CD4-positive, CD25-positive, alpha-beta regulatory T cell (primary cell): ENCODE measurements around the gene TGM2. TPM values are rescaled to one million over a fixed set of nuclear protein-coding genes. Genes with fewer than 3 reads are reported as not detected.

Experiments
- ATAC-seq, 2 donors: fragments of 150-1000 bp; cut with Tn5 transposase; one replicate each; pipeline ENCODE4 v1.10.0; 2021; ENCODE audit warnings: low read depth in 2 of 2, moderate number of reproducible peaks in 2 of 2, moderate library complexity in 1 of 2
- DNase-seq, 3 donors: peaks; one replicate each; pipeline versions ENCODE4 v3.0.0 to v3.0.0-alpha.2; 2012 to 2022; ENCODE audit warnings: mixed read lengths in 1 of 3
- H3K27ac ChIP-seq: one replicate; pipeline ENCODE4 v1.7.0; 2013; ENCODE audit warnings: mild to moderate bottlenecking, low read length; ENCODE audit not compliant: insufficient read depth, poor library complexity, severe bottlenecking
- H3K27me3 ChIP-seq: one replicate; pipeline ENCODE4 v1.7.0; 2013; ENCODE audit warnings: low read length; ENCODE audit not compliant: control insufficient read depth, insufficient read depth
- H3K36me3 ChIP-seq: one replicate; pipeline ENCODE4 v1.7.0; 2013; ENCODE audit warnings: mild to moderate bottlenecking, low read length, moderate library complexity; ENCODE audit not compliant: control insufficient read depth, insufficient read depth
- H3K4me1 ChIP-seq: 2 replicates; pipeline ENCODE4 v1.7.0; 2013; ENCODE audit warnings: mild to moderate bottlenecking, low read length; ENCODE audit not compliant: insufficient read depth, control insufficient read depth, poor library complexity, severe bottlenecking
- H3K4me3 ChIP-seq: one replicate; pipeline ENCODE4 v1.7.0; 2013; ENCODE audit warnings: low read depth, mild to moderate bottlenecking, low read length, moderate library complexity
- H3K9me3 ChIP-seq, 2 experiments: 1 replicate in 1 of 2; 2 replicates in 1 of 2; pipeline ENCODE4 v1.7.0; 2013; ENCODE audit warnings: low read length in 2 of 2, mild to moderate bottlenecking in 1 of 2, moderate library complexity in 1 of 2; ENCODE audit not compliant: control insufficient read depth in 2 of 2
- H3K27ac Mint-ChIP-seq, 3 donors: one replicate each; pipeline ENCODE4 v1.8.0; 2020 to 2022; ENCODE audit warnings: mild to moderate bottlenecking in 3 of 3, mixed read lengths in 3 of 3, moderate library complexity in 2 of 3
- H3K27me3 Mint-ChIP-seq: one replicate; pipeline ENCODE4 v1.8.0; 2022; ENCODE audit warnings: mild to moderate bottlenecking, mixed read lengths
- H3K36me3 Mint-ChIP-seq: one replicate; pipeline ENCODE4 v1.8.0; 2020; ENCODE audit warnings: mixed read lengths
- H3K4me1 Mint-ChIP-seq, 4 donors: one replicate each; pipeline ENCODE4 v1.8.0; 2020 to 2022; ENCODE audit warnings: mixed read lengths in 4 of 4, mild to moderate bottlenecking in 1 of 4
- H3K4me3 Mint-ChIP-seq, 4 donors: one replicate each; pipeline ENCODE4 v1.8.0; 2020 to 2022; ENCODE audit warnings: mild to moderate bottlenecking in 4 of 4, mixed read lengths in 4 of 4, moderate library complexity in 3 of 4
- H3K9me3 Mint-ChIP-seq, 7 donors: one replicate each; pipeline ENCODE4 v1.8.0; 2020 to 2022; ENCODE audit warnings: mixed read lengths in 7 of 7, mild to moderate bottlenecking in 3 of 7, moderate library complexity in 2 of 7
- polyA plus RNA-seq, 4 donors: library from polyadenylated mRNA; unstranded; fragments of 300-500 nt; fragmentation: Illumina TruSeq; gene quantifications; one replicate each; pipeline ENCODE4 v1.2.3, GENCODE V29; 2021
- total RNA-seq: library from RNA; stranded (reverse); gene quantifications from one replicate; pipeline ENCODE4 v1.2.3, GENCODE V29; 2022

TGM2 gene
- total and polyA plus RNA-seq, 5 donors from 2014 or later: 0.13 TPM; not detected in 4

DNA sequence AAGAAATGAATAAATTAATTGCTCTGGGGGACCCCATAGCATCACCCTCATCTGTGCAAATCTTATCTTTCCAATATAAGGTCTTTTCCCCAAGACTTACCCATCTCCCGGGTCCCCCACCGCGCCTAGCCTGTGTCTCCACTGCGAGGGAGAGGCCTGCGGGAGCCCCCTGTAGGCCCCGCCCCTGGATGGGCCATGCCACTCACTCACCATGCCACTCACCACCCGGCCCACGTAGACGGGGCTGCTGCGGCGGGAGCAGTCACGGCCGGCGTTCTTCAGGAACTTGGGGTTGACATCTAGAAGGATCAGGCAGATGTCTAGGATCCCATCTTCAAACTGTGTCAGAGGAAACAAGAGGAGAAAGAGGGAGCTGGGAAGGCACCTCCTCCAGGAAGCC is 17.3 kb downstream of the TGM2 start:
- H3K27ac Mint-ChIP-seq: peak overlapping the region in 1 of 3 donors; percentile 20
- Histone ChIP-seq H3K27ac (no peak overlapping the region), H3K36me3 (no peaks in the 10 kb centered on the region), H3K9me3 (no peaks in the 10 kb centered on the region), H3K4me3 (no peak overlapping the region), H3K27me3 (no peaks in the 10 kb centered on the region), H3K4me1 (no peaks in the 10 kb centered on the region)
- ATAC-seq: no peak
- no peak overlapping the region for H3K4me3 Mint-ChIP-seq
- peaks cover 5 to 11% (median 9%) of the 10 kb centered on the region in 4 donors for H3K4me1 Mint-ChIP-seq
- H3K27me3 Mint-ChIP-seq: peaks cover 16% of the 10 kb centered on the region
- no peaks in the 10 kb centered on the region for H3K36me3 Mint-ChIP-seq
- DNase-seq: no peak
- H3K9me3 Mint-ChIP-seq: peaks cover 0 to 2% (median 0%) of the 10 kb centered on the region in 7 donors

DNA sequence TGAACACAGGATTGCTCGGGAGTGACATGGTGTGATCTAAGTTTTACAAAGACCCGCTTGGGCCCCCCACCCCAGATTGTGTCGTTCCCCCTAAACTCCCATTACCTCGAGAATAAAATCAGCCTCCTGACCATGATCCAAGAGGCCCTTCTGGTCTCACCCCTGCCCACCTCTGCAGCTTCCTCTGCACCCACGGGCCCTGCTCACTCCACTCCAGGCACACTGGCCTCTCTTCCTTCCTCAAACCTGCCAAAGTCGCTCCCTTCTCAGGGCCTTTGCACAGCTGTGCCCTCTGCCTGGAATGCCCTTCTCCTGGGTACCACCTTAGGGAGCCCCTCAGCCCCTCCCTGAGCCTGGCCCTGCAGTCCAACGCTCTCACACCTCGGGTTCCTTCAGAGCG is 17.9 kb downstream of the TGM2 start:
- no peak overlapping the region for H3K4me3 Mint-ChIP-seq
- peaks cover 0 to 2% (median 0%) of the 10 kb centered on the region in 7 donors for H3K9me3 Mint-ChIP-seq
- H3K27ac ChIP-seq: no peak overlapping the region
- H3K27ac Mint-ChIP-seq: no peak overlapping the region
- no peaks in the 10 kb centered on the region for H3K4me1 ChIP-seq
- peaks cover 14% of the 10 kb centered on the region for H3K27me3 Mint-ChIP-seq
- H3K4me3 ChIP-seq: no peak overlapping the region
- peaks cover 2 to 8% (median 4%) of the 10 kb centered on the region in 4 donors for H3K4me1 Mint-ChIP-seq
- no peaks in the 10 kb centered on the region for H3K27me3 ChIP-seq
- H3K9me3 ChIP-seq: no peaks in the 10 kb centered on the region
- no peak for DNase-seq
- H3K36me3 ChIP-seq: no peaks in the 10 kb centered on the region
- ATAC-seq: no peak
- H3K36me3 Mint-ChIP-seq: no peaks in the 10 kb centered on the region

DNA sequence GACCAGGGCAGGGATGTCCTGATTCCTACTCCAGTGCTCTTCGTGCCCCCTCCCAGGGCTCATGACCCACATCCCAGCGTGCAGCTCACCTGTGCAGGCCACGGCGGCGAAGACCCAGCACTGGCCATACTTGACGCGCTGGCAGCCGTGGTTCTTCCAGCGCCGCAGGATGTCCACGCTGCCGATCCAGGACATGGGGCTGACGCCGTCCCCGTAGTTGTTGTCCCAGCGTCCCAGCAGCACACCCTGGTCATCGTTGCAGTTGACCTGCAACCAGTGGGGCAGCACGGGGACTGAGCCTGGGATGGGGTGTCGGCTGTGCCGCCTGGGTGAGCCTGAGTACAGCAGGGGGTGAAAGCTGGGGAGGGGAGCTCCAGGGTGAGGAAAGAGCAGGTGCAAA is 18.4 kb downstream of the TGM2 start:
- ATAC-seq: no peak
- Histone ChIP-seq H3K4me3 (no peak overlapping the region), H3K36me3 (no peaks in the 10 kb centered on the region), H3K27ac (no peak overlapping the region), H3K27me3 (no peaks in the 10 kb centered on the region), H3K9me3 (no peaks in the 10 kb centered on the region), H3K4me1 (no peaks in the 10 kb centered on the region)
- no peaks in the 10 kb centered on the region for H3K36me3 Mint-ChIP-seq
- peaks cover 9% of the 10 kb centered on the region for H3K27me3 Mint-ChIP-seq
- peaks cover 0 to 3% (median under 1%) of the 10 kb centered on the region in 4 donors for H3K4me1 Mint-ChIP-seq
- H3K4me3 Mint-ChIP-seq: no peak overlapping the region
- H3K9me3 Mint-ChIP-seq: peaks cover 0 to 2% (median 0%) of the 10 kb centered on the region in 7 donors
- H3K27ac Mint-ChIP-seq: no peak overlapping the region
- no peak for DNase-seq

DNA sequence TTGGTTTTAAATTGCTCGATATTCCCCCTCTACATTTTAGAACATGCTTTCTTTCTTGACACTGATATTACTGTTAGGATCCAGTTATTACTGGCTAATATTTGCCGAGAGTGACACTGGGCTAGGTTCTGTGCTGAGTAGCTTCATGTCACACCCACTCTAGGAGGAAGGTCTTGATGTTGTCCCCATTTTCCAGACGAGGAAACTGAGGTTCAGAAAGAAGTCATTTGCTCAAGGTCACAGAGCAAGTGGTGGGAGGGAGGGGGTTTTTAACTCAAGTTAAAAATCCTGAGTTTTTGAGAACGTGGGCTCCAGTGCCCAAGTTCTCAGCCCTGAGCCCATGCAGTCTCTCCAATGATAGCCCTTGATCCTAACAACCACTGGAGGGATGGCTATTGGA is 18.9 kb downstream of the TGM2 start:
- Mint-ChIP-seq H3K9me3 (peaks cover 0 to 2% (median 0%) of the 10 kb centered on the region in 7 donors), H3K27me3 (peaks cover 7% of the 10 kb centered on the region), H3K36me3 (no peaks in the 10 kb centered on the region), H3K27ac (no peak overlapping the region), H3K4me3 (no peak overlapping the region), H3K4me1 (no peaks in the 10 kb centered on the region)
- no peak for ATAC-seq
- H3K36me3 ChIP-seq: no peaks in the 10 kb centered on the region
- H3K27me3 ChIP-seq: no peaks in the 10 kb centered on the region
- no peak overlapping the region for H3K27ac ChIP-seq
- H3K4me3 ChIP-seq: no peak overlapping the region
- H3K4me1 ChIP-seq: no peaks in the 10 kb centered on the region
- no peak for DNase-seq
- no peaks in the 10 kb centered on the region for H3K9me3 ChIP-seq

DNA sequence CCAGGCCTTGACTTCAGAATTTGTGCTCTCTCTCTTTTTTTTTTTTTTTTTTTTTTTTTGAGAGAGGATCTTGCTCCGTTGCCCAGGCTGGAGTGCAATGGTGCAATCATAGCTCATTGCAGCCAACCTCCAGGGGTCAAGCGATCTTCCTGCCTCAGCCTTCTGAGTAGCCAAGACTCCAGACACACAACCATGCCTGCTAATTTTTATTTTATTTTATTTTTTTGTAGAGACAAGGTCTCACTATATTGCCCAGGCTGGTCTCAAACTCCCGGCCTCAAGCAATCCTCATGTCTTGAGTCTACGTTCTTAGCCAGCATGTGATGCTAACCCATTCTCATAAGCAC is 19.4 kb downstream of the TGM2 start:
- H3K36me3 Mint-ChIP-seq: no peaks in the 10 kb centered on the region
- no peak for ATAC-seq

DNA sequence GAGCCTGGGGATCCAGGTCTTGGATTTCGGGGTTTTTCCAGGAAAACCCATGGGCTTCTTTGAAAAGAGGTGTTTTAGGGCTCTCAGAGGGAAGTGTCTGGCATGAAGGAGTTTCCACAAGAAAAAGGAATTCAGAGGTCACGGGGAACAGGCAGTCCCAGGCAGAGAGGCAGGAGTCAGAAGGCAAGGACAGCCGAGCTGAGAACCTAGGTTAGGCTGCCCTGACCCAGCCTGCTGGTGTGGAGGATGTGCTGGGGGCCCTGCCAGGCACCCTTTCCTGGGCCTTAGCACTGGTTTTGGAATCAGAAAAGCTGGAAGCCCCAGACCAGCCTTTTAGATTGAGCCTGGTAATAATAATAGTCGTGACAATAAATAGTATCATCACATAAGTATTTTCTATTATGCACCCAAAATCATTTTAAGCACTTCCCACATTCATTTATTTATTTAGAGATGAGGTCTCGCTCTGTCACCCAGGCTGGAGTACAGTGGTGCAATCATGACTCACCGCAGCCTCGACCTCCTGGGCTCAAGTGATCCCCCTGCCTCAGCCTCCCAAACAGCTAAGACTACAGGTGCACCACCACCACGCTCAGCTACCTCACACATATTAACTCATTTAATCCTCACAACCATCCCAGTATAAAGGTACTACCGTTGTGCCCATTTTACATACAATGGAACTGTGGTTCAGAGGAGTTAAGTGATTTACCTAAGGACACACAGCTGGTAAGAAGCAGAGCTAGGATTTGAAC is 19.9 kb downstream of the TGM2 start:
- no peaks in the 10 kb centered on the region for H3K4me1 Mint-ChIP-seq
- no peak for ATAC-seq

More for the DNA sequence above, 19.4 kb downstream of the TGM2 start:
- Mint-ChIP-seq H3K4me1 (no peaks in the 10 kb centered on the region), H3K4me3 (no peak overlapping the region), H3K27ac (no peak overlapping the region), H3K27me3 (peaks cover 7% of the 10 kb centered on the region), H3K9me3 (peaks cover 0 to 2% (median 0%) of the 10 kb centered on the region in 7 donors)
- Histone ChIP-seq H3K27ac (no peak overlapping the region), H3K27me3 (no peaks in the 10 kb centered on the region), H3K36me3 (no peaks in the 10 kb centered on the region), H3K4me3 (no peak overlapping the region), H3K4me1 (no peaks in the 10 kb centered on the region), H3K9me3 (no peaks in the 10 kb centered on the region)
- DNase-seq: no peak

DNA sequence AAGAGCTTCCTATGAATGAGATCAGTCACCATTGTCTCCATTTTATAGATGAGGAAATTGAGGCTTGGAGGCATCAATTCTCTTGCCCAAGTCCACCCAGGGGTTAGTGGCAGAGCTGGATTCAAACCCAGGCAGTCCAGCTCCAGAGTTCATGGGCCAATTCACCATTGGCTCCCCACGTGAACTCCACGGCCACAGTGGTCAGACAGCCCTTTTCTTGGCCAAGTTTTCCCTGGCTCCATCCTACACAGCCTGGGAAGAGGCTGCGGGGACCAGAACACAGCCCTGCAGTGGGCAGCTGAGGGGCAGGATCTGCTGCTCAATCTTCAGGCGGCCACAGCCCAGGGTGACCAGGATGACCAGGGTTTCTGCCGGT is 20.5 kb downstream of the TGM2 start:
- no peaks in the 10 kb centered on the region for H3K36me3 Mint-ChIP-seq
- H3K4me3 Mint-ChIP-seq: no peak overlapping the region
- Histone ChIP-seq H3K27ac (no peak overlapping the region), H3K4me3 (no peak overlapping the region), H3K4me1 (no peaks in the 10 kb centered on the region), H3K36me3 (no peaks in the 10 kb centered on the region), H3K27me3 (no peaks in the 10 kb centered on the region), H3K9me3 (no peaks in the 10 kb centered on the region)
- DNase-seq (no peak), ATAC-seq (no peak)
- H3K9me3 Mint-ChIP-seq: peaks cover 0 to 2% (median 0%) of the 10 kb centered on the region in 7 donors
- H3K27me3 Mint-ChIP-seq: peaks cover 7% of the 10 kb centered on the region
- no peaks in the 10 kb centered on the region for H3K4me1 Mint-ChIP-seq
- no peak overlapping the region for H3K27ac Mint-ChIP-seq

More for the DNA sequence above, 19.9 kb downstream of the TGM2 start:
- no peaks in the 10 kb centered on the region for H3K36me3 Mint-ChIP-seq
- peaks cover 7% of the 10 kb centered on the region for H3K27me3 Mint-ChIP-seq
- Histone ChIP-seq H3K27ac (no peak overlapping the region), H3K9me3 (no peaks in the 10 kb centered on the region), H3K27me3 (no peaks in the 10 kb centered on the region), H3K36me3 (no peaks in the 10 kb centered on the region), H3K4me1 (no peaks in the 10 kb centered on the region), H3K4me3 (no peak overlapping the region)
- DNase-seq: no peak
- no peak overlapping the region for H3K27ac Mint-ChIP-seq
- H3K9me3 Mint-ChIP-seq: peaks cover 0 to 2% (median 0%) of the 10 kb centered on the region in 7 donors
- H3K4me3 Mint-ChIP-seq: no peak overlapping the region
